Measurements from ENCODE around the gene SON.
"Not testable (repeated sequence)": the region's sequence is repeated elsewhere in the genome, so short reads cannot be mapped to it uniquely, and the experiment has no call there.

Gene SON

DNA sequence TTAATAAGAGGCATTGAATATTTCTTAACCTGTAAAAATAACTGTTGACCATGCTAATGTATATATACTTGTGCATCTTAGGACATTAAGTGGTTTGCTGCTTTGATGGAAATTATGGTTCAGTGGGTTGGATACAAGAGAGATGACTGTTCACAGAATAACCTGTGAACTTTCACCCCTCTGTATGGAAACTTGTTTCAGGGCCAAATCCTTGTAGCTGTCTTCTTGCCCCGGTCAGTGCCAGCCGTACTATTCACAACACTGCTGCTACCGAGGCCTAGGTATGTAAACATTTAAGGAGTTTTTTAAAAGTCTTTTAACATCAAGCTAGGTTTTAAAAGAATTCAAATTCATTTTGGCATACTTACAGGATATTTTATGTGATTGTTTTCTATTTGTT lies 29.5 kb downstream of the SON start:
- no peak for DNase-seq

DNA sequence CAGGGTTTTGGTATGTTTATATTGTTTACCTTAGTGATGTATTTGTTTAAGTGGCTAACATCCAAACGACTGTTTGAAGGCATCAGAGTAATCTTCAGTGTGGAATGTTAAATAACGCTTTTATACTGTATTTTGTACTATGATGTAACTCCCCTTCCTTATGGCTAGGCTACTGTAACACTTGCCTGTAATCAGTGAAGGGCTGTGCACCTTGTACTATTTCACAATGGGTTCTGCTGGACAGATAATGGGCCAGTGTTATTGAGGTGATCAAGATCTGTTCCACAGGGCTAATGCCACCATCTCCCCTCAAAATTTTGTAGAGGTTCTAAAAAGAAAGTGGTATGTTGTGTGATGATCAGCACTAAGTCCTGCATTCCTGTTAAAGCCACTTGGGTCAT lies 33.9 kb downstream of the SON start:
- not testable (repeated sequence) for DNase-seq

DNA sequence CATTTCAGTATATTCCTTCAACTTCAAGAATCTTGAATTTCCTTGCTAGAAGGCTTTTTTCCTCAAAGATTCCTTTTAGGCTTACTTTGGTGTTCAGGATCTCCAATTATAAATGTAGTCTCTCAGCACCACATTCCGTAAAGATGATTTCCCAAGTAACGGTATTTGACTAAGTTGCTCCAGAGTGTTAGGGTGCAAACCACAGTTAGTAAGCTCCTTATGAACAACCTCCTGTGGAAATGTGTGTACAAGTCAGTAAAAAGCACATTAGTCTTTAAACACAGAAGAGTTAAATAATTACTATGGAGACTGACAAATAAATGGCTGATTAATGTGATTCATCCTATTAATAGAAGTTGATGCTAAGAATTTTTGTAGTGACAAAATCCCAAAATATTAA lies 35.4 kb downstream of the SON start:
- DNase-seq, result no peak

DNA sequence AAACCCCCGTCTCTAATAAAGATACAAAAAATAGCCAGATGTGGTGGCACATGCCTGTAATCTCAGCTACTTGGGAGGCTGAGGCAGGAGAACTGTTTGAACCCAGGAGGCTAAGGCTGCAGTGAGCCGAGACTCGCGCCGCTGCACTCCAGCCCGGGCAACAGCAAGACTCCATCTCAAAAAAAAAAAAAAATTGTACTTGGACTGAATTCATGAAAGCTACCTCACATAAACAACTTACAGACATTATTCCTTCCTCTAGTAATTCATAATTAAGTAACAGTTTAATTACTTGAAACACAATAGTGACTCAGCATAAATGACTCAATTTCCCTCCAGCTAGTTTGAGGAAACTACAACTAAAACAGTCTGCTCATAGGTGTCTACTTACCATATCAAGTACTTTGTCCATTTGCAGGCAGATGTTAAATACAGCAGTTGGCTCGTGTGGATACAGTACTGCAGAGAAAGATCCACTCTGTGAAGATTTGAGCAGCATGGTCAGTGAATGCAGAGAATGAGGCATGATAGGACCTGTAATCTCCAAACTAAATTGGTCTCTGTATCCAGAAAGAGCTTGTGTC lies 36.2 kb downstream of the SON start:
- no peak for DNase-seq

DNA sequence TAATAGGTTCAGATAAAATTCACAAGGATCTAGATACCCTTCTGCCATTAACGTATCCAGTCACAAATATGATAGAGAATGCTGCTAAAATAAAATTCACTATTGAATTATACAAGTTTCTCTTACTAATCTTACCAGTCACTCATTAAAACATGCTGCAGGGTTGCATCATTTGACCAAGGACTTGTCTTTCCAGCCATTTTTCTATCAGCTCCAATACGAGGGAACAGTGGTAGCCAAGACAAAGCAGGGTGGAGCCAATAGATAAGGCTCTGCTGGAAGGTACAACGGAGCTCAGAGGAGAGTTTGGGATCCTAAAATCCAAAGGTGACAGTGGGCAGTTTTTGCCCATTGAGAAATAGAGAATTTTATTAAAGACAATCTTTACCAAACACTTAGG lies 41.6 kb downstream of the SON start:
- no peak for DNase-seq

DNA sequence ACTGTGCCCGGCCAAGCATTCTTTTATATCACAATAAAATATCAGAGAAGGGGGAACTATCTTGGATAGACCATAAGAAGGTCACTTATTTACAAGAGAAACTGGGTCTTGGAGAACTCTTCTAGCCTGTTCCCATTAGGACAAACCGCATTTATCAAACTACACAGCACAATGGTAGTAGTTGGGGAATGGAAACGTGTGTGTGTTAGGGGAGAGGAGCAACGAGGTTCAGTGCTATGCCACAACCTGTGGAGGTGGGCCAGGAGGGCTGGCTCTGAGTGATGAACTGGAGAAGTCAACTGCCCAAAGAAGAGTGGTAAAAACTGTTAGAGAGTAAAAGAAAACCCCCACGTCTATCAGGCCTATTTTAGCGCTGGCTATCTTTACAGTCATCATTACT lies 44.1 kb downstream of the SON start:
- no peak for DNase-seq

DNA sequence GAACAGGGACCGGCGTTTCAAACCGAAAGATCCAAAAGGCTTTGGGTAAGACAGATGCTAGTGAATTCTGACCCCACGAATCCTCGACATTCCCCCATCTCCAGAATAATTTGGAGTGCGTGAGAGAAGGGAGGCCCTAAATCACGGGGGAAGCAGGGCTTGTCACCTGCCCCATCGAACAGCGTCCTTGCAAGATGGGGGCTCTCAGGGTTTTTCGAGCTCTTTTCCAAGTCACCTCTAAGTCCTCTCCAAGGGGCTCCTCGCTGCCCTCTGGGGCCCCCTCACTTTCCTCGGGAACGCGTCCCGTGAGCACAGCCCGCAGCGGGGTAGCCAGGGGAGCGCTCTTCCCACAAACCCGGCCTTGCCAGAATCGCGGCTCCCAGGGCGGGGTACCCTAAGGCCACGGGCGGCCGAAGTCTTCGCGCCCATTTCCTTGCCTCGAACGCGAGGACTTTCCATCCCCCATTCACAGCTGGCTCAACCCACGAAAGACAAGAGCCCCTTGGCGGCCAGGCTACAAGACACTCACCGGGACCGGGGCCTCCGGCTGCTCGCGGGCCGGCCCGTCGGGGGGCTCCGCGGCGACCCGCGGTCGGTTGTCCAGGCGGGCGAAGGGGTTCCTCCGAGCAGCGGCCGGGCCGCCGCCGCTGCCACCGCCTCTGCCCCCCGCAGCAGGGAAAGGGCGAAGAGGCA lies 45.1 kb downstream of the SON start:
- DNase-seq, result no peak

DNA sequence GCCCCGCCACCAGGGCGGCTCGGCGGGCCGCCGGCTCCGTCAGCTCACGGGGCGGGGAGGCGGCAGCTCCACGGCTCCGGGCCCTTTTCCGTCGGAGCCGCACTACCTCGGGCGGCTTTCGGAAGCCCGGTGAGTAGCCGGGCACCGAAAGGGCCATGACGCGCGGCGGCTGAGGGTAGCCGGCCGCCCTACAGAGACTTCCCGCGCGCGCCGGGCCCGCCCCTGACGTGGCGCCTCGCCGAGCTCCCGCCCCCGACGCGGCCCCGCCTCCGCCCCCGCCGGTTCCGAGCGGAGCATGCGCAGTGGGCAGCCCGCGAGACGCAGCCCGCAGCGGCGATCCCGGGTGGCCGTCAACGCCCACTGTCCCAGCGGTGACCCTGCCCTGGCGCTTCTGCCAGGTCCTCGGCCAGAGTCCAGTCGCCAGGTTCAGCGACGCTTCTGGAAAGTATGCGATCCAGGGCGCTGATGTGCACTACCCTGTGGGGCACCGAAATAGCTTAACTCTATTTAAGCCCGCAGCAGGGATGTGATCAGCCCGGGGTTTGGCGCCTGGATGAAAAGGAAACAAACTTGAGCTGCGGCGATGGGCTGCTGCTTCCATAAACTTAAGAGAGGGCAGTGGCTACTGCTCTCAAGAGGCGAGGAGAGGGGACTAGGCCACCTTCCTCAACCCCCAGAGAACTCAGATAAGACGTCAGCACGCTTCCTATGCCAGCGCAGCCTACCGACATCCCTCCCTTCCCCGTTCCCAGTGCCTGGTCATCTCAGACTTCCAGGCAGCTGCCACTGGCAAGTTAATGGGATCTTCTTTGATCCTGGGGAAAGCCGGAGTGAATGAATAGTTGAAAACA lies 45.9 kb downstream of the SON start, which contains the start of gene DONSON:
DONSON (minus strand) TSS at position 200 of the 851 bp plus-strand sequence; CDS start at position 157, 43 bp downstream.
- peak; percentile 84 for DNase-seq

DNA sequence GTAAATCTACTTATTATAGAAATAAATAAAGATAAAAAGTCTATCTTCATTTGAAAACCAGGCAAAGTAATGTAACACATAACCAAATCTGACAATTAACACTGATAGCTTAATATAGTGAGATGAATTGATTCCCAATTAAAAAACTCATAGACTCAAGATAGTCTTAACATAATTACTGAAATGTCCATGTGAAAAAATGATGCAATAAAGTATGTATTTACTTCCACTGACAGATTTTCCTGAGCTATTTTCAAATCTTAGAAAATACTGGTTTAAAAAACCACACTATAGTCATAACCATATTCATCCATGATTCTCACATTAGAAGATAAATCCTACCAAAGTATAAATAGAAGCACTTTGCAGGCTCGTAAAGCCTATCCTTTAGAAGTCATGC lies 55.2 kb downstream of the SON start:
- no peak for DNase-seq

DNA sequence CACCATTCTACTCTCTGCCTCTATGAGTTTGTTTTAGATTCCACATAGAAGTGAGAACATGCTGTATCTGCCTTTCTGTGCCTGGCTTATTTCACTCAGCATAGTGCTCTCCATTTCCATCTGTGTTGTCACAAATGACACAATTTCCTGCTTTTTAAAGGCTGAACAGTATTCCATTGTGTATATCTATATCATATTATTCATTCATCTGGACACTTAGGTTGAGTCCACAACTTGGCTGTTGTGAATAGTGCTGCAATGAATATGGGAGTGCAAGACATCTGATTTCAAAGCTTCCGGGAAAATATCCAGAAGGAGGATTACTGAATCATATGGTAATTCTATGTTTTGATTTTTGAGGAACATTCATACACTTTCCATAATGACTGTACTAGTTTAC lies 65.7 kb downstream of the SON start:
- DNase-seq, result no peak

DNA sequence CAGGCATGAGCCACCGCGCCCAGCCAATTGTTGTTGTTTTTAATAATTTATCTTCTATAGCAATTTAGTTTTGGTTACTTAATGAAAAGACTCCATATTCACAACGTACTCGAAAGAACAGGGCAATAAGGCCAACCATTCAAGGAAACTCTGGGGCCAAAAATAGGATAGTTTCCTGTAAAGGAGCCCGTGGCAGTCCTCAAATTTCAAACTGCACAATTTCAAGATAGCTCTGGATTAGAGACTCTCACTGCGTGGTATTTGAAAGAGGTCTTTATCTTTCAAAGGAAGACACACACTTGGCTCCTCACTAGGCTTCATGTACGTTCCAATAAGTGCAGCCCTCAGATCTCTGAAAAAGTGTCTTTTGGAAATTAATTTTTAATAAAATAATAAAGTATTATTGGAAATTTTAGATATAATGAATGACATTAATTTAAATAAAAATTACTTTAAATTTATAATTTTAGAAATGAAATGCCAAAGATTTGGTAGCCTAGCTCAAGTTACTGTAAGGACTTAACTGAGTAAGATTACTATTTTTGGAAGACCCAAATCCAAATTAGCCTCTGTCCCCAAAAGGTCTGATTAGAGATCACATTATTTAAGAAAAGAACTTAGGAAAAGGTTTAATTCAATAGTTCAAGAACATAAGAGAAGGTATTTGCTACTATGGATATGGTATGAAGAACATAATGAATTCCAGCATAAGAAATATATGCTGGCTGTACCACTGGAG lies 68.3 kb downstream of the SON start:
- DNase-seq, result no peak

DNA sequence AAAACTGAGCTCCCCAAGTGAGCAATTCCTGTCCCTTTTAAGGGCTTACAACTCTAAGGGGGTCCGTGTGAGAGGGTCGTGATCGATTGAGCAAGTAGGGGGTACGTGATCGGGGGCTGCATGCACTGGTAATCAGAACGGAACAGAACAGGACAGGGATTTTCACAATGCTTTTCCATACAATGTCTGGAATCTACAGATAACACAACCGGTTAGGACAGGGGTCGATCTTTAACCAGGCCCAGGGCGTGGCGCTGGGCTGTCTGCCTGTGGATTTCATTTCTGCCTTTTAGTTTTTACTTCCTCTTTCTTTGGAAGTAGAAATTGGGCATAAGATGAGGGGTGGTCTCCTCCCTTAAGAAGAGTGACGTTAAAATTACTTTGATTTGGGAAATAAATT lies 74.7 kb downstream of the SON start:
- DNase-seq, result not testable (repeated sequence)

DNA sequence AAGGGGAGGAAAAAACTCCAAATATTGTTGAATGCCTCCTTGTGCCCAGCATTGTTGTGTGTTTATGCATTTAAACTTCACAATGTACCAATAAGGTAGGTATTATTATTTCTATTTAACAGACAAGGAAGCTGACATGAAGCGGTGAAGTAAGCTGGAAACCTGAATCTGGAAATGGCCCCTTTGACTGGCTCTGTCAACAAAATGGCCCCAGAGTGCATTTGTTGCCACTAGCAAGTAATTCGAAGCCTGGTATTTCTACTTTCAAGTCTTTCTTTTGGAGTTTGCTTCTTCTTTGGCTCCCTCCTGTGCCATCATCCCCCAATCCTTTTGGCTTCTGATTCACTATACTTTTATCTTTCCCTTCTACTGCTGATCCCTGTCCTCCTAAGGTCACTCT lies 75.6 kb downstream of the SON start:
- no peak for DNase-seq

DNA sequence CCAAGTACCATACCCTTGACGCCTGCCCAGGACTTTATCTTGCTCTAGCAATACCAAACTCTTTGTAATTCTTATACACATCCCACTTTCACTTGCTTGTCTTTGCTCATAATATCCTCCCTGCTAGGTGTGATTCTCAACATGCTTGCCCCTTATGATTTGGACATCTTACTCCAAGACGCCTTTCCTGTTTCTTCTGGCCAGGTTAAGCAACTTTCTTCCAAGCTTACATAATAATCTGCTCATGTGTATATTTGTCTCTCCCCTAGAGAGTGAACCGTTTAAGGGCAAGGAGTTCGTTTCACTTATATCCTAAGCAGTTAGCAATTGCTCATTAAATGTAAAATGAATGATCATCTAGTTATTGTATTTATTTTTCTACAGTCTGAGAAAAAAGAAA lies 76.9 kb downstream of the SON start:
- DNase-seq, result no peak

DNA sequence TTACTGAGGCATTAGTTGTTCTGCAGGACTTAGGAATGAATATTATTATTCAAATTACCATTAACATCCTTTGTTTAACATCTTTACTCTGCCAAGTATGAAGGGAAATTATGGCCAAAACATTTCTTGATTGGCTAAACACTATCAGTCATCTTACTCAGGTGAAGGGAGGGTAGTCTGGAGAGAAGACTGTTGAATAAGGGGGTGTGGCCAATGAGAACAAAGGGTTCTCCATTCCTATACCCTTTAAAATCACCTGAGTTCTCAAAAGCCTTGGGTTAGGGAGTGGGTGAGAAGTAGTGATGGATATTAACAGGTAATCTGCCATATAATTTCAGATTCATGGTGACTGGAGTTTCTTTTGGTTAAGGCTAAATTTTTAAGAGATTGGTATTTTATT lies 79.4 kb downstream of the SON start:
- DNase-seq, result no peak

DNA sequence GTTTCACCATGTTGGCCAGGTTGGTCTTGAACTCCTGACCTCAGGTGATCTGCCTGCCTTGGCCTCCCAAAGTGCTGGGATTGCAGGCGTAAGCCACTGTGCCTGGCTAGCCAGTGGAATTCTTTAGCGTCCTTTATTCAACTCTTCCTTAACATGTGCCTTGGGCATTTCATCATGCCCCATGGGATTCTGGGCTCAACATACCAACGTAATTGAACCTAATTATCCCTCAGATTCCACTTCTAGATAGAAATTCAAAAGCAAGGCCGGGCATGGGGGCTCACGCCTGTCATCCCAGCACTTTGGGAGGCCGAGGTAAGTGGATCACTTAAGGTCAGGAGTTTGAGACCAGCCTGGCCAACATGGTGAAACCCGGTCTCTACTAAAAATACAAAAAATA lies 83.3 kb downstream of the SON start:
- not testable (repeated sequence) for DNase-seq
